GM21717 (cell line): ENCODE data around the gene CHID1.
A peak's percentile ranks its signal among the peaks of the same experiment; 100 is the strongest.

Experiments used
- ATAC-seq: cut with Tn5 transposase; IDR thresholded peaks from one replicate; pipeline ENCODE4 v1.9.1; 2021; ENCODE audit warnings: mild to moderate bottlenecking, moderate library complexity; ENCODE audit not compliant: unreplicated experiment

Gene CHID1

GRCh38 chr11:826227-826621, 84.4 kb downstream of the CHID1 start:
- no peak for ATAC-seq

- no peak for ATAC-seq
Observed at GRCh38 chr11:825366-826226, 85.0 kb downstream of the CHID1 start.

GRCh38 chr11:824942-825341, 85.7 kb downstream of the CHID1 start:
- ATAC-seq = no peak

- no peak for ATAC-seq
Observed at GRCh38 chr11:824292-824880, 86.2 kb downstream of the CHID1 start.

- no peak for ATAC-seq
Observed at GRCh38 chr11:823441-824291, 86.9 kb downstream of the CHID1 start.

GRCh38 chr11:821512-822371, 88.9 kb downstream of the CHID1 start:
- ATAC-seq = no peak

GRCh38 chr11:820655-821511, 89.7 kb downstream of the CHID1 start:
- ATAC-seq = no peak

- ATAC-seq = peak; percentile 47
Observed at GRCh38 chr11:819943-820649, 90.5 kb downstream of the CHID1 start.

- ATAC-seq = peak; percentile 48
Observed at GRCh38 chr11:819129-819931, 91.3 kb downstream of the CHID1 start.

GRCh38 chr11:818396-819128, 92.0 kb downstream of the CHID1 start, which contains the start of gene PNPLA2:
PNPLA2 (plus strand) TSS chr11:818914; CDS start chr11:819719, 805 bp downstream.
- ATAC-seq = no peak
